Kidney epithelial cell (primary cell): ENCODE data around the gene IL36A. TPM values are rescaled to one million over a fixed set of nuclear protein-coding genes. Genes with fewer than 3 reads are reported as not detected.

Source experiments
- DNase-seq: peaks from one replicate; pipeline ENCODE4 v3.0.0-alpha.2; 2010; ENCODE audit warnings: low read depth
- H3K27me3 ChIP-seq: 2 replicates; pipeline ENCODE4 v1.6.0; 2011; ENCODE audit warnings: low read length; ENCODE audit not compliant: control insufficient read depth, insufficient read depth
- H3K36me3 ChIP-seq: 2 replicates; pipeline ENCODE4 v1.5.1; 2011; ENCODE audit warnings: low read length; ENCODE audit not compliant: control insufficient read depth, insufficient read depth
- H3K4me3 ChIP-seq: 2 replicates; pipeline ENCODE4 v1.5.1; 2011; ENCODE audit warnings: low read depth, mild to moderate bottlenecking, control low read depth, low read length
- total RNA-seq: library from RNA; depleted of rRNA; stranded (reverse); fragments of >200 nt; gene quantifications from 2 replicates; pipeline ENCODE4 v1.2.3, GENCODE V29; 2015
- TF ChIP-seq, protein P1 (sequence below): IDR thresholded peaks from 2 replicates; pipeline ENCODE4 v1.5.1; 2011; ENCODE audit warnings: mild to moderate bottlenecking, moderate library complexity, low read length, control low read depth, inconsistent platforms; ENCODE audit not compliant: insufficient read depth, poor library complexity, severe bottlenecking

IL36A gene, protein sequence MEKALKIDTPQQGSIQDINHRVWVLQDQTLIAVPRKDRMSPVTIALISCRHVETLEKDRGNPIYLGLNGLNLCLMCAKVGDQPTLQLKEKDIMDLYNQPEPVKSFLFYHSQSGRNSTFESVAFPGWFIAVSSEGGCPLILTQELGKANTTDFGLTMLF
- total RNA-seq, result not detected in 2 replicates

DNA sequence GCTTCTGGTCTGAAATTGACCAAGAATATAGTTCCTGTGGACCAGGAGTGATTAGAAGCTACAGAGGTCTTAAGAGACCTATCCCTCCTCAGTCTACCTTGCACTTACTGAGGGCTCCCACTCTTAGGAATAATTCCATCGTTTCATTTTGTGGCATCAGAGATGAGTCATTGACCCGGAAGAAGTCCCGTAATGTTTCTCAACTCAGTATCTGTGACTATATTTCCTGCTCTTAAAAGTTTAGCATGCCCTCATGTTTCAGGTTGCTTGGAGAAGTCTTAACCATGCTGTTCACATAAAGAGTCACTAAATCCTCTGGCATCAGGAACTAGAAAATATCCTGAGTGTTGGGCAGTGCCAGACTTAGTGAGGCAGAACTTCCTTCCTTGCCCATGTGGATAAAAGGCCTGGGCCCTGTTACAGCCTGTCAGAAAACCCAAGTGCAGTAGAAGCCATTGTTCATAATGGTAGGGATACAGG lies at the start of gene IL36A:
Gene IL36A (plus strand): TSS at position 430 of the 480 bp plus-strand sequence. CDS start 413 bp downstream, outside the sequence.
- no peak for DNase-seq

DNA sequence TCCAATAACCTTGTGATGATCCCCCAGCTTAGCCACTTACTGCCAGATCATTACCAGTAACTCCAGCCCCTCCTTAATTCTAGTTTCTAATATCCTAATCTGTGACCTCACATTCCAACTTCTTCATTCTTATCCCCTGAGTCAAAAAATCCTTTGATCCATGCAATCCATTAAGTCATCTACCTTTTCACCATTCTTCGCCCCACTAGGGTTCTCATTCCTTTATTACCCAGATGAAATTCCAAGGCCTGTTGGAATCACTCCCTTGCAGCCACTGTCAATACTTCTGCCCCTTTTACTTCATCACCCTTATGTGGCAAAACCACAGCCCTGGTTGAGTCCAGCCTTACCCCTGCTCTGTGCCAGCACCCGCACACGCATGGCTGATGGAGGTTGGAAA lies 47.7 kb upstream of the IL36A start:
- TF ChIP-seq, protein P1, sequence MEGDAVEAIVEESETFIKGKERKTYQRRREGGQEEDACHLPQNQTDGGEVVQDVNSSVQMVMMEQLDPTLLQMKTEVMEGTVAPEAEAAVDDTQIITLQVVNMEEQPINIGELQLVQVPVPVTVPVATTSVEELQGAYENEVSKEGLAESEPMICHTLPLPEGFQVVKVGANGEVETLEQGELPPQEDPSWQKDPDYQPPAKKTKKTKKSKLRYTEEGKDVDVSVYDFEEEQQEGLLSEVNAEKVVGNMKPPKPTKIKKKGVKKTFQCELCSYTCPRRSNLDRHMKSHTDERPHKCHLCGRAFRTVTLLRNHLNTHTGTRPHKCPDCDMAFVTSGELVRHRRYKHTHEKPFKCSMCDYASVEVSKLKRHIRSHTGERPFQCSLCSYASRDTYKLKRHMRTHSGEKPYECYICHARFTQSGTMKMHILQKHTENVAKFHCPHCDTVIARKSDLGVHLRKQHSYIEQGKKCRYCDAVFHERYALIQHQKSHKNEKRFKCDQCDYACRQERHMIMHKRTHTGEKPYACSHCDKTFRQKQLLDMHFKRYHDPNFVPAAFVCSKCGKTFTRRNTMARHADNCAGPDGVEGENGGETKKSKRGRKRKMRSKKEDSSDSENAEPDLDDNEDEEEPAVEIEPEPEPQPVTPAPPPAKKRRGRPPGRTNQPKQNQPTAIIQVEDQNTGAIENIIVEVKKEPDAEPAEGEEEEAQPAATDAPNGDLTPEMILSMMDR, result no peak
- no peak overlapping the region for H3K4me3 ChIP-seq
- no peak for DNase-seq
- H3K27me3 ChIP-seq, result peaks cover 2% of the 10 kb centered on the region
- H3K36me3 ChIP-seq, result no peaks in the 10 kb centered on the region

More for the DNA sequence above, at the start of gene IL36A:
- H3K4me3 ChIP-seq, result no peak within 1 kb of the TSS
- no peaks in the 10 kb centered on the region for H3K27me3 ChIP-seq
- TF ChIP-seq, protein P1, result no peak
- no peaks in the 10 kb centered on the region for H3K36me3 ChIP-seq

DNA sequence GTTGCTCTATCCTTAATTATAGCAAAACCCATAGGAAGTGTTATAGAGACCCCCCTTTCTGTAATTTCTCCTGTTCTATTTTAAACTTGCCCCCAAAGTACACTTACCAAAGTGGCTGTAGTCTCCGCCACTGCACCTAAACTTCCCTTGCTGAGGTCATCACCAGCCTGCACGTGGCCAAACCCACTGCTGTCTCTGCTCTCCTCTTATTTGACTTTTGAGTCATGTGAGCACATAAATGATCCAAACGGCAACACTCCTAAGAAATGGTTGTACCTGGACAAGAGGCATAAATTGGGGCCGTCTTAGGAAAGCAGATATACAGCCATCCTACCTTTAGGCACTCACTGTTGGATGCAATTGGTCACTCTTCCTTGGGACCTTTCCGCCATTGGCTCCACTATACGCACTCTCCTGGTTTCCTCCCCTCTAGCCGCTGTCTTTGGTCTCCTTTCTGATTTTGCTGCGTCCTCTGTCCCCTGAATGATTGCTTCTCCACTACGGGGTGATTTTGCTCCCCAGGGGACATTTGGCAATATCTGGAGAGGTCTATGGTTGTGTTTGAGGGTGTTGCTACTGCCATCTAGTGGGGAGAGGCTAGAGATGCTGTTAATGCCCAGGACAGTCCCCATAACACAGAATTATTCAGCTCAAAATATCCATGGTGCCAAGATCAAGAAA lies 46.7 kb upstream of the IL36A start:
- Histone ChIP-seq H3K27me3 (peaks cover 2% of the 10 kb centered on the region), H3K4me3 (no peak overlapping the region), H3K36me3 (no peaks in the 10 kb centered on the region)
- TF ChIP-seq, protein P1, result peak; percentile 89
- no peak for DNase-seq

DNA sequence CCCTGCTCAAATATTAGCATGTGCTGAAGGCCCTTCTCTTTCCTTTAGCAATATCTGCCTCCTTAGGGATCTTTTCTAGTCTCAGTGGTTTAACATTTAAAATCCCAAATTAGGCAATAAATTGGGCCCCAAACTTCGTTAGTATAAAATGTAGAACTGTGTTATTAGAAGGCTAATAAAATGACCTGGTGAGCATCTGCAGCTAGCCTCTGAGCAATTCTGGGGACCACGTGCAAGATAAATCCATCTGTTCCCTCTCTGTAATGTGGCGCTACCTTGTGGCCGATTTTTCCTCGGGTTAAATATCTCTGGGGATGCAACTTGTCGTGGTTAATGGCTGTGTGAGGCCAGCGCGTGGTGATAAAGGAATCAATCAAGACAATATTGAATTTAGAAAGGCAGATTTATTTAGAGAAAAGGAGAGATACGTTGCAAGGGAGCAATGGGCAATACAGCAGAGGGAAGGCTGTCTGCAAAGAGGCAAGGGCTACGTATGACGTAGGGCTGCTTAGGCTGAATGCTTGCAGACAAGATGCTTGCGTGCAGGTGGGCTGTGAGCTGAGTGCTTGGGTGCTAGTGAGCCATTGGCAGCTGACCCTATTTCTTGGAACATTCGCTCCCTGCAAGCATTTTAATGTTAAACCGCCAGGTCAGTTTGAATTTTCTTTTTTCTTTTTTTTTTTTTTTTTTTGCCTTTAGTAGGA lies 46.0 kb upstream of the IL36A start:
- DNase-seq, result no peak

DNA sequence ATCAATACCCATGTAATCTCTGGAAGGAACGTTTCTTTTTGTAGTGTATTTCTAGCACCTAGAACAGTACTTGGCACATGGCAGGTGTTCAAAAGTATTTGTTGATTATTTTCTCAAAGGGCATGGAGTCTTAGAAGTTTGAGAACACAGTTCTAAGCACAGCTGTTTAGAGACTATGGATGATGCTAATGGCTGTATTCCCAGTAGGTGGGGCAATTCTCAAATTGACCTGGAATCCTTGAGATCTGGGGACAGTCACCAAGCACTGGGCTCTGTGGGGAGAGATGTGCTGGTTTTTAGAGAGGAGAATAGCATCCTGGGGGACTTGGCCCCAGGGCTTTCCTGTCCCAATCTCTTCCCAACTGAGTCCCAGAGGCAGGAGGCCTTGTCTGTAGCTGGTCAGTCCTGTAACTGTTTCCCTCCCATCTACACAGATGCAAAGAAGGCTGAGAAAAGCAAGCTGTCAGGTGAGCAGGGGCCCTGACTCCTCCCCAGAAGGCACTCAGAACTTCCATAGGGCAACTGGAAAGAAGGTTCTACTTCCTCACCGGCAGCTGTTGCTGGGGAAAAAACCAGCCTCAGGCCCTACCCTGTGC lies 44.9 kb upstream of the IL36A start:
- no peak for DNase-seq
- no peak overlapping the region for H3K4me3 ChIP-seq
- no peaks in the 10 kb centered on the region for H3K36me3 ChIP-seq
- TF ChIP-seq, protein P1, result no peak
- H3K27me3 ChIP-seq, result peaks cover 2% of the 10 kb centered on the region

More for the DNA sequence above, 46.0 kb upstream of the IL36A start:
- H3K4me3 ChIP-seq, result no peak overlapping the region
- TF ChIP-seq, protein P1, result no peak
- H3K36me3 ChIP-seq, result no peaks in the 10 kb centered on the region
- H3K27me3 ChIP-seq, result peaks cover 2% of the 10 kb centered on the region
